ENCODE results near the gene XNDC1N.
"Not testable (repeated sequence)": the region's sequence is repeated elsewhere in the genome, so short reads cannot be mapped to it uniquely, and the experiment has no call there.

Gene XNDC1N

GRCh38 chr11:71889181-71889872, 39.1 kb downstream of the XNDC1N start:
- not testable (repeated sequence) for H3K4me3 ChIP-seq (ENCODE audit: low read length); H3K9me3 ChIP-seq (ENCODE audit: control insufficient read depth, low read length); H3K27me3 ChIP-seq (ENCODE audit: control insufficient read depth, insufficient read depth, low read length); H3K4me1 ChIP-seq (ENCODE audit: control insufficient read depth, insufficient read depth, low read length); H3K9ac ChIP-seq (ENCODE audit: low read length); H3K36me3 ChIP-seq (ENCODE audit: control insufficient read depth, insufficient read depth, low read length)

DNA sequence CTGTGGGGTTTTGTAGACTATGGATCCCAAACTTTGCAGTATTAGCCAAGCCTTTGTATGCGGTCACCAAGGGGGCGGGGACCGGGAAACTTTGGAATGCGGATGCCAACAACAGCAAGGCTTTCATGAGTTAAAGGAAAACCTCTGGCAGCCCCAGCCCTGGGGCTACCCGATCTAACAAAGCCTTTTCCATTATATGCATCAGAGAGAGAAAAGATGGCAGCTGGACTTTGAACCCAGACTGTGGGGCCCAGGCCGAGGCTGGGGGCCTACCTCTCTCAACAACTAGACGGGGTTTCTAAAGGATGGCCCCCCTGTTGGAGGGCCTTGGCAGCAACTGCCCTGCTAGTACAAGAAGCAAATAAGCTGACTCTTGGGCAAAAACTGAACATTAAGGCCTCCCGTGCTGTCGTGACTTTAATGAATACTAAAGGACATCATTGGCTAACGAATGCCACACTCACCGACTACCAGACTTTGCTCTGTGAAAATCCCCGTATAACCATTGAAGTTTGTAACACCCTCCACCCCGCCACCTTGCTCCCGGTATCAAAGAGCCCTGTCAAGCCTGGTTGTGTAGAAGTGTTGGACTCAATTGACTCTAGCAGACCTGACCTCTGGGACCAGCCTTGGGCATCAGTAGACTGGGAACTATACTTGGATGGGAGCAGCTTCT, 39.9 kb downstream of the XNDC1N start:
- not testable (repeated sequence) for H3K4me1 ChIP-seq (ENCODE audit: control insufficient read depth, insufficient read depth, low read length); H3K36me3 ChIP-seq (ENCODE audit: control insufficient read depth, insufficient read depth, low read length); H3K27me3 ChIP-seq (ENCODE audit: control insufficient read depth, insufficient read depth, low read length); H3K9me3 ChIP-seq (ENCODE audit: control insufficient read depth, low read length); H3K9ac ChIP-seq (ENCODE audit: low read length); H3K4me3 ChIP-seq (ENCODE audit: low read length)

DNA sequence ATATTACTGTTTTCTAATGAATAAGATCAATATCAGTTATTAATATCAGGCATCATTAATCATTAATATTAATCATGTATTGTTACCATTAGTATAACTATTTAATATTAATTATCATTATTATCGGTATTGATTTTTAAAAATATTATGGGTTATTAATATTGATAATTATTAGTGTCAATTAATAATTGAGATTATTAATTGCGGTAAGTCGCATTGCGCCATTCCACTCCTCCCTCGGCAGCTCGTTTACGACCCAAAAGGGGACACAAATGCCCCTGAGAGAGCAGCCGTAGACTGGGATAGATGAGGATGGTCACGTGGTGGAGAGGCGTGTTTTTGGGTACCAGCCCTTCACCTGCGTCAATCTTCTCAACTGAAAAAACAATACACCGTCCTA, 42.6 kb downstream of the XNDC1N start:
- not testable (repeated sequence) for H3K4me3 ChIP-seq (ENCODE audit: low read length); H3K9me3 ChIP-seq (ENCODE audit: control insufficient read depth, low read length); H3K4me1 ChIP-seq (ENCODE audit: control insufficient read depth, insufficient read depth, low read length); H3K9ac ChIP-seq (ENCODE audit: low read length); H3K36me3 ChIP-seq (ENCODE audit: control insufficient read depth, insufficient read depth, low read length); H3K27me3 ChIP-seq (ENCODE audit: control insufficient read depth, insufficient read depth, low read length)
